SJCRH30 (cell line): ENCODE results near the gene NPPA. TPM values are rescaled to one million over a fixed set of nuclear protein-coding genes. Genes with fewer than 3 reads are reported as not detected.

Experiments used
- DNase-seq, 2 experiments: peaks; one replicate each; pipeline ENCODE4 v3.0.0-alpha.2; 2015 to 2020
- H3K27ac ChIP-seq: fragments of 250-450 bp; sonication (Bioruptor Pico); 2 replicates; pipeline ENCODE4 v1.5.1; 2020; ENCODE audit warnings: mild to moderate bottlenecking, moderate library complexity
- H3K27me3 ChIP-seq: fragments of 250-450 bp; sonication (Bioruptor Pico); 2 replicates; pipeline ENCODE4 v1.5.1; 2020; ENCODE audit warnings: mild to moderate bottlenecking, moderate library complexity
- H3K36me3 ChIP-seq: fragments of 250-450 bp; sonication (Bioruptor Pico); 2 replicates; pipeline ENCODE4 v1.5.1; 2020; ENCODE audit warnings: mild to moderate bottlenecking, moderate library complexity
- H3K4me1 ChIP-seq: fragments of 250-450 bp; sonication (Bioruptor Pico); 2 replicates; pipeline ENCODE4 v1.5.1; 2020; ENCODE audit warnings: mild to moderate bottlenecking, moderate library complexity
- H3K4me3 ChIP-seq: fragments of 250-450 bp; sonication (Bioruptor Pico); 2 replicates; pipeline ENCODE4 v1.5.1; 2020; ENCODE audit warnings: mild to moderate bottlenecking, moderate library complexity
- H3K9me3 ChIP-seq: fragments of 250-450 bp; sonication (Bioruptor Pico); replicated peaks from 2 replicates; pipeline ENCODE4 v1.5.1; 2020; ENCODE audit warnings: mild to moderate bottlenecking, moderate library complexity
- total RNA-seq: library from RNA; depleted of rRNA; stranded (reverse); fragments of >200 nt; shearing (Covaris generic); gene quantifications from 2 replicates; pipeline ENCODE4 v1.2.3, GENCODE V29; 2014

NPPA gene
- total RNA-seq, 1 experiment from 2014 or later: 0.61 TPM

- Histone ChIP-seq H3K4me1 (peaks cover 16% of the 10 kb centered on the region), H3K36me3 (no peaks in the 10 kb centered on the region), H3K9me3 (no peaks in the 10 kb centered on the region), H3K4me3 (no peak overlapping the region), H3K27ac (no peak overlapping the region), H3K27me3 (0 out of 2 replicates have a peak, but pooled peaks cover 1% of the 10 kb centered on the region)
- DNase-seq: no peak
Measured at GRCh38 chr1:11879311-11880180, 32.0 kb upstream of the NPPA start.

GRCh38 chr1:11878891-11879190, 31.3 kb upstream of the NPPA start:
- no peak overlapping the region for H3K4me3 ChIP-seq
- no peak overlapping the region for H3K27ac ChIP-seq
- H3K9me3 ChIP-seq: no peaks in the 10 kb centered on the region
- no peak for DNase-seq
- no peaks in the 10 kb centered on the region for H3K36me3 ChIP-seq
- peaks cover 16% of the 10 kb centered on the region for H3K4me1 ChIP-seq
- 0 out of 2 replicates have a peak, but pooled peaks cover 3% of the 10 kb centered on the region for H3K27me3 ChIP-seq

- Histone ChIP-seq H3K4me3 (no peak overlapping the region), H3K36me3 (no peaks in the 10 kb centered on the region), H3K27me3 (0 out of 2 replicates have a peak, but pooled peaks cover 7% of the 10 kb centered on the region), H3K27ac (no peak overlapping the region), H3K4me1 (peaks cover 16% of the 10 kb centered on the region), H3K9me3 (no peaks in the 10 kb centered on the region)
- DNase-seq: no peak
Measured at GRCh38 chr1:11878081-11878890, 30.7 kb upstream of the NPPA start.

- no peak for DNase-seq
- Histone ChIP-seq H3K36me3 (no peaks in the 10 kb centered on the region), H3K27me3 (peaks cover 10% of the 10 kb centered on the region; the same call in 1 of the 2 replicates), H3K9me3 (no peaks in the 10 kb centered on the region), H3K27ac (no peak overlapping the region), H3K4me3 (no peak overlapping the region), H3K4me1 (peaks cover 10% of the 10 kb centered on the region)
Measured at GRCh38 chr1:11877074-11877473, 29.5 kb upstream of the NPPA start.

- Histone ChIP-seq H3K27me3 (peaks cover 10% of the 10 kb centered on the region; the same call in 1 of the 2 replicates), H3K4me1 (no peaks in the 10 kb centered on the region), H3K9me3 (no peaks in the 10 kb centered on the region), H3K27ac (no peak overlapping the region), H3K4me3 (no peak overlapping the region), H3K36me3 (no peaks in the 10 kb centered on the region)
- DNase-seq: no peak
Measured at GRCh38 chr1:11875094-11875493, 27.5 kb upstream of the NPPA start.

- Histone ChIP-seq H3K36me3 (no peaks in the 10 kb centered on the region), H3K27ac (no peak overlapping the region), H3K4me3 (no peak overlapping the region), H3K9me3 (no peaks in the 10 kb centered on the region), H3K27me3 (peaks cover 10% of the 10 kb centered on the region; the same call in 1 of the 2 replicates), H3K4me1 (no peaks in the 10 kb centered on the region)
- no peak for DNase-seq
Measured at GRCh38 chr1:11874624-11875023, 27.0 kb upstream of the NPPA start.

GRCh38 chr1:11874258-11874562, 26.6 kb upstream of the NPPA start:
- peaks cover 10% of the 10 kb centered on the region; the same call in 1 of the 2 replicates for H3K27me3 ChIP-seq
- no peaks in the 10 kb centered on the region for H3K9me3 ChIP-seq
- no peak overlapping the region for H3K27ac ChIP-seq
- no peak overlapping the region for H3K4me3 ChIP-seq
- no peaks in the 10 kb centered on the region for H3K4me1 ChIP-seq
- H3K36me3 ChIP-seq: no peaks in the 10 kb centered on the region
- DNase-seq: no peak

- no peaks in the 10 kb centered on the region for H3K4me1 ChIP-seq
- no peaks in the 10 kb centered on the region for H3K9me3 ChIP-seq
- no peak overlapping the region for H3K4me3 ChIP-seq
- H3K27me3 ChIP-seq: peaks cover 10% of the 10 kb centered on the region; the same call in 1 of the 2 replicates
- H3K36me3 ChIP-seq: no peaks in the 10 kb centered on the region
- no peak overlapping the region for H3K27ac ChIP-seq
- DNase-seq: no peak
Measured at GRCh38 chr1:11873395-11874257, 26.0 kb upstream of the NPPA start.

- DNase-seq: no peak
- Histone ChIP-seq H3K4me1 (no peaks in the 10 kb centered on the region), H3K9me3 (no peaks in the 10 kb centered on the region), H3K4me3 (no peak overlapping the region), H3K27me3 (peaks cover 10% of the 10 kb centered on the region; the same call in 1 of the 2 replicates), H3K27ac (no peak overlapping the region), H3K36me3 (no peaks in the 10 kb centered on the region)
Measured at GRCh38 chr1:11872545-11872944, 25.0 kb upstream of the NPPA start.

GRCh38 chr1:11869650-11870207, 22.1 kb upstream of the NPPA start:
- H3K9me3 ChIP-seq: no peaks in the 10 kb centered on the region
- no peak overlapping the region for H3K27ac ChIP-seq
- H3K4me1 ChIP-seq: no peaks in the 10 kb centered on the region
- no peak for DNase-seq
- H3K4me3 ChIP-seq: no peak overlapping the region
- peaks cover 24% of the 10 kb centered on the region; the same call in 1 of the 2 replicates for H3K27me3 ChIP-seq
- H3K36me3 ChIP-seq: no peaks in the 10 kb centered on the region

GRCh38 chr1:11869104-11869503, 21.5 kb upstream of the NPPA start:
- Histone ChIP-seq H3K4me3 (no peak overlapping the region), H3K27me3 (peaks cover 20% of the 10 kb centered on the region; the same call in 1 of the 2 replicates), H3K9me3 (no peaks in the 10 kb centered on the region), H3K4me1 (no peaks in the 10 kb centered on the region), H3K36me3 (no peaks in the 10 kb centered on the region), H3K27ac (no peak overlapping the region)
- DNase-seq: no peak

- no peak overlapping the region for H3K4me3 ChIP-seq
- no peak overlapping the region for H3K27ac ChIP-seq
- H3K27me3 ChIP-seq: peaks cover 18% of the 10 kb centered on the region; the same call in 1 of the 2 replicates
- H3K4me1 ChIP-seq: no peaks in the 10 kb centered on the region
- no peak for DNase-seq
- no peaks in the 10 kb centered on the region for H3K36me3 ChIP-seq
- no peaks in the 10 kb centered on the region for H3K9me3 ChIP-seq
Measured at GRCh38 chr1:11868331-11868980, 20.9 kb upstream of the NPPA start.

- DNase-seq: no peak
Measured at GRCh38 chr1:11862890-11863289, 15.3 kb upstream of the NPPA start.

GRCh38 chr1:11860587-11860986, 13.0 kb upstream of the NPPA start:
- no peak for DNase-seq
- Histone ChIP-seq H3K27ac (no peak overlapping the region), H3K36me3 (no peaks in the 10 kb centered on the region), H3K27me3 (peaks cover 9% of the 10 kb centered on the region; the same call in 1 of the 2 replicates), H3K4me3 (no peak overlapping the region), H3K4me1 (peaks cover 33% of the 10 kb centered on the region), H3K9me3 (0 out of 2 replicates have a peak, but pooled peaks cover 5% of the 10 kb centered on the region)

More at GRCh38 chr1:11862890-11863289, 15.3 kb upstream of the NPPA start:
- peaks cover 16% of the 10 kb centered on the region; the same call in 1 of the 2 replicates for H3K27me3 ChIP-seq
- H3K4me3 ChIP-seq: no peak overlapping the region
- no peaks in the 10 kb centered on the region for H3K36me3 ChIP-seq
- peaks cover 17% of the 10 kb centered on the region for H3K4me1 ChIP-seq
- H3K27ac ChIP-seq: no peak overlapping the region
- H3K9me3 ChIP-seq: 0 out of 2 replicates have a peak, but pooled peaks cover 5% of the 10 kb centered on the region
